GM21526 (cell line): ENCODE measurements around the gene TOM1L2.

ENCODE experiments used
- ATAC-seq: cut with Tn5 transposase; IDR thresholded peaks from one replicate; pipeline ENCODE4 v1.9.1; 2021; ENCODE audit warnings: moderate library complexity; ENCODE audit not compliant: unreplicated experiment, low FRiP score

TOM1L2 gene

GRCh38 chr17:17904166-17905035 lies 67.8 kb downstream of the TOM1L2 start:
- ATAC-seq: no peak

GRCh38 chr17:17902877-17903276 lies 69.3 kb downstream of the TOM1L2 start:
- ATAC-seq: no peak

GRCh38 chr17:17902376-17902775 lies 69.8 kb downstream of the TOM1L2 start:
- ATAC-seq: no peak

GRCh38 chr17:17900615-17901520 lies 71.3 kb downstream of the TOM1L2 start:
- no peak for ATAC-seq

GRCh38 chr17:17899486-17899885 lies 72.7 kb downstream of the TOM1L2 start:
- ATAC-seq: no peak

GRCh38 chr17:17898673-17899072 lies 73.5 kb downstream of the TOM1L2 start:
- ATAC-seq: no peak

GRCh38 chr17:17897442-17897841 lies 74.8 kb downstream of the TOM1L2 start:
- no peak for ATAC-seq

- no peak for ATAC-seq
Measured at GRCh38 chr17:17896746-17897145, 75.5 kb downstream of the TOM1L2 start.

- ATAC-seq: no peak
Measured at GRCh38 chr17:17893801-17894644, 78.2 kb downstream of the TOM1L2 start.

GRCh38 chr17:17892731-17893130 lies 79.5 kb downstream of the TOM1L2 start:
- no peak for ATAC-seq

GRCh38 chr17:17892009-17892408 lies 80.2 kb downstream of the TOM1L2 start:
- no peak for ATAC-seq

- no peak for ATAC-seq
Measured at GRCh38 chr17:17890773-17891759, 81.1 kb downstream of the TOM1L2 start.

- no peak for ATAC-seq
Measured at GRCh38 chr17:17889922-17890321, 82.3 kb downstream of the TOM1L2 start.

GRCh38 chr17:17888821-17889220 lies 83.4 kb downstream of the TOM1L2 start:
- no peak for ATAC-seq

- no peak for ATAC-seq
Measured at GRCh38 chr17:17888371-17888770, 83.8 kb downstream of the TOM1L2 start.

GRCh38 chr17:17887752-17888304 lies 84.4 kb downstream of the TOM1L2 start:
- ATAC-seq: no peak

GRCh38 chr17:17886726-17887125 lies 85.5 kb downstream of the TOM1L2 start:
- ATAC-seq: no peak

- ATAC-seq: no peak
Measured at GRCh38 chr17:17886226-17886625, 86.0 kb downstream of the TOM1L2 start.
